Brain microvascular endothelial cell (primary cell): ENCODE data around the gene PCMT1.
"Not testable (repeated sequence)": the region's sequence is repeated elsewhere in the genome, so short reads cannot be mapped to it uniquely, and the experiment has no call there.

Experiments
- DNase-seq: peaks from one replicate; pipeline ENCODE4 v3.0.0-alpha.2; 2020
- H3K27ac ChIP-seq: fragments of 250-450 bp; sonication (Bioruptor Pico); 2 replicates; pipeline ENCODE4 v1.5.1; 2020; ENCODE audit warnings: mild to moderate bottlenecking, moderate library complexity
- H3K27me3 ChIP-seq: fragments of 250-450 bp; sonication (Bioruptor Pico); replicated peaks from 2 replicates; pipeline ENCODE4 v1.5.1; 2020; ENCODE audit warnings: mild to moderate bottlenecking
- H3K36me3 ChIP-seq: fragments of 250-450 bp; sonication (Bioruptor Pico); replicated peaks from 2 replicates; pipeline ENCODE4 v1.5.1; 2020; ENCODE audit warnings: mild to moderate bottlenecking
- H3K4me3 ChIP-seq: 2 replicates; pipeline ENCODE4 v1.5.1; 2011; ENCODE audit warnings: low read depth, mild to moderate bottlenecking, control low read depth, low read length, moderate library complexity
- in situ Hi-C: cut with HindIII; loops from 2 replicates; pipeline ENCODE4 v1.10.0; 2017; ENCODE audit warnings: low sequenced_read_pairs, low pct_ligation_motif_present
- TF ChIP-seq, protein P1 (sequence below): IDR thresholded peaks from 2 replicates; pipeline ENCODE4 v1.5.1; 2011; ENCODE audit warnings: low read depth, mild to moderate bottlenecking, moderate library complexity, low read length, control low read depth, inconsistent platforms; ENCODE audit errors: missing control alignments

The PCMT1 gene

DNA sequence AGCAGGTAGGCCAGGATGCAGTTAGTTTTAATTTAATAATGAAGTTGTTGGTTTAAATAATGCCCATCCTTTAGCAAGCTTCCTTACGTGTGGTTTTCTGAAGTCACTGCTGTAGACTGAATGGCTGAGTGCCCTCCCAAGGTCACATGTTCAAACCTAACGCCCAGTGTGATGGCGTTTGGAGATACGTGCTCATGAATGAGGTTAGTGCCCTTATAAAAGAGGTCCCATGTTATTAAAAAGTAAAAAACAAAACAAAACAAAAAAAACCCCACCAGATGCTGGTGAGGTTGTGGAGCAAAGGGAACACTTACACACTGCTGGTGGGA, 98.4 kb downstream of the PCMT1 start:
- no peak for DNase-seq
- Histone ChIP-seq H3K36me3 (no peaks in the 10 kb centered on the region), H3K27me3 (no peaks in the 10 kb centered on the region), H3K27ac (peak overlapping the region; percentile 16), H3K4me3 (no peak overlapping the region)
- TF ChIP-seq, protein P1, sequence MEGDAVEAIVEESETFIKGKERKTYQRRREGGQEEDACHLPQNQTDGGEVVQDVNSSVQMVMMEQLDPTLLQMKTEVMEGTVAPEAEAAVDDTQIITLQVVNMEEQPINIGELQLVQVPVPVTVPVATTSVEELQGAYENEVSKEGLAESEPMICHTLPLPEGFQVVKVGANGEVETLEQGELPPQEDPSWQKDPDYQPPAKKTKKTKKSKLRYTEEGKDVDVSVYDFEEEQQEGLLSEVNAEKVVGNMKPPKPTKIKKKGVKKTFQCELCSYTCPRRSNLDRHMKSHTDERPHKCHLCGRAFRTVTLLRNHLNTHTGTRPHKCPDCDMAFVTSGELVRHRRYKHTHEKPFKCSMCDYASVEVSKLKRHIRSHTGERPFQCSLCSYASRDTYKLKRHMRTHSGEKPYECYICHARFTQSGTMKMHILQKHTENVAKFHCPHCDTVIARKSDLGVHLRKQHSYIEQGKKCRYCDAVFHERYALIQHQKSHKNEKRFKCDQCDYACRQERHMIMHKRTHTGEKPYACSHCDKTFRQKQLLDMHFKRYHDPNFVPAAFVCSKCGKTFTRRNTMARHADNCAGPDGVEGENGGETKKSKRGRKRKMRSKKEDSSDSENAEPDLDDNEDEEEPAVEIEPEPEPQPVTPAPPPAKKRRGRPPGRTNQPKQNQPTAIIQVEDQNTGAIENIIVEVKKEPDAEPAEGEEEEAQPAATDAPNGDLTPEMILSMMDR, result no peak
- in situ Hi-C loops, result no loop called here

DNA sequence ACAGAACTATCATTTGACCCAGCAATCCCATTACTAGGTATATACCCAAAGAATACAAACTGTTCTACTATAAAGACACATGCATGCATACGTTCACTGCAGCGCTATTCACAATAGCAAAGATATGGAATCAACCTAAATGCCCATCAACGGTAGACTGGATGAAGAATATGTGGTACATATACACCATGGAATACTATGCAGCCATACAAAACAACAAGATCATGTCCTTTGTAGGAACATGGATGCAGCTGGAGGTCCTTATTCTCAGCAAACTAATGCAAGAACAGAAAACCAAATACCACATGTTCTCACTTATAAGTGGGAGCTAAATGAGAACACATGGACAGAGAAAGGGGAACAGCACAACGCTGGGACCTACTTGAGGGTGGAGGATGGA, 98.8 kb downstream of the PCMT1 start:
- peak overlapping the region; percentile 16 for H3K27ac ChIP-seq
- H3K36me3 ChIP-seq, H3K4me3 ChIP-seq, H3K27me3 ChIP-seq, in situ Hi-C loops, DNase-seq: not testable (repeated sequence)

DNA sequence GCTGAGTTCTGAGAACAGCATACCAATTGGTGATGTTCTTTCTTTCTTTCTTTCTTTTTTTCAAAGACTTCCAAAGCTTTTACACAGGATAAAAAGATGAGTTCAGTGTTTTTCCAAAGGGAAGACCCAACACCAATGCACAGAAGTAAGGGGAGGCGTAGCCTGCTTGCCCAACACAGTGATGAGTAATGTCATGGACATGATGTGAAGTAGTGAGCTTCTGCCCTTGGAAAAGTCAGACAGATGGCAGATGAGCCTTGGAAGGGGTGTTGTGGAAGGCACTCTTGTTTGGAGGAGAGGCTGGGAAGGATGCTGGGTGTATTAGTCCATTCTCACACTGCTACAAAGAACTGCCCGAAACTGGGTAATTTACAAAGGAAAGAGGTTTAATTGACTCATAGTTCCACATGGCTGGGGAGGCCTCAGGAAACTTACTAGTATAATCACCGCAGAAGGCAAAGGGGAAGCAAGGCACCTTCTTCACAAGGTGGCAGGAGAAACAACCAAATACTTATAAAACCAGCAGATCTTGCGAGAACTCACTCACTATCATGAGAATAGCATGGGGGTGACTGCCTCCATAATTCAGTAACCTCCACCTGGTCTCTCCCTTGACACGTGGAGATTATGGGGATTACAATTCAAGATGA, 102.0 kb downstream of the PCMT1 start:
- Histone ChIP-seq H3K36me3 (no peaks in the 10 kb centered on the region), H3K27ac (peak overlapping the region; percentile 66), H3K4me3 (no peak overlapping the region), H3K27me3 (no peaks in the 10 kb centered on the region)
- DNase-seq, result peak; percentile 43
- in situ Hi-C loops, result no loop called here
- TF ChIP-seq, protein P1, result no peak

DNA sequence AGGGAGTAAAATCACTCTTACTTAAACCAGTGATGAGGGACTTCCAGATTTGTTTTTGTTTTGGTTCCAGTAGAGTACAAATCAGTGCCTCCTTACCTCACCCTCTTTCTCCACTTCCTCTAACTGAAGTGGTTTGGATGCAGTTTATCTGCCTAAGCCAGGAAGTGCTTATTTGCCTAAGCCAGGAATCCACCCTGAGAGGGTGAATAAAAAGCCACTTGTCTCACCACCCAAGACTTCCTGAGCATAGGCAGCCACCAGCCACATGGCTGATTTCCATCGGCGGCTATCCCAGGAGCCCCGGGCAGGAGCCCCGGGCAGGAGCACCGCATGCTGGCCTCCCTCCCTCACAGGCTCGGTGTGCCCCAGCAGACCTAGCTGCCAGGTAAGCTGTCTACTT, 102.6 kb downstream of the PCMT1 start:
- TF ChIP-seq, protein P1, result no peak
- DNase-seq, result peak; percentile 41
- no peaks in the 10 kb centered on the region for H3K27me3 ChIP-seq
- no peak overlapping the region for H3K4me3 ChIP-seq
- peak overlapping the region; percentile 66 for H3K27ac ChIP-seq
- no peaks in the 10 kb centered on the region for H3K36me3 ChIP-seq
- in situ Hi-C loops, result no loop called here

DNA sequence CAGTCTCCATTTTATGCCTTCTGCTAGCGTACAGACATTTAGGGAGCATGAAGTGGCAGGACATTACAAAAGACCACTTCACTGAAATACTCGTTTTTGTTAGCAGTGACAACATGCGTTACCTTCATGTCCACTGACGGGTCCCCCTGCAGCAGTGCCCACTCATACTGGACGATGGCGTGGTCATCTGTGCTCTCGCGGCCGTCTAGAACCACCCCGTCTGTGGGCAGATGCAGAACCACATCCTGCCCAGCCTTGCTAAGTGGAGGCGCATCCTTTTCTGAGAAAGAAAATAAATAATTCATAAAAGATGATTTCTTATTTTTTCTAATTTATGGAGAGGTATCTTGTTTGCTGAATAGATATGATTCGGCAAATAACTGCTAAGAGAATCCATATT, 103.3 kb downstream of the PCMT1 start:
- no peaks in the 10 kb centered on the region for H3K36me3 ChIP-seq
- DNase-seq, result no peak
- H3K4me3 ChIP-seq, result no peak overlapping the region
- H3K27me3 ChIP-seq, result no peaks in the 10 kb centered on the region
- H3K27ac ChIP-seq, result peak overlapping the region; percentile 66
- TF ChIP-seq, protein P1, result no peak
- in situ Hi-C loops, result no loop called here

DNA sequence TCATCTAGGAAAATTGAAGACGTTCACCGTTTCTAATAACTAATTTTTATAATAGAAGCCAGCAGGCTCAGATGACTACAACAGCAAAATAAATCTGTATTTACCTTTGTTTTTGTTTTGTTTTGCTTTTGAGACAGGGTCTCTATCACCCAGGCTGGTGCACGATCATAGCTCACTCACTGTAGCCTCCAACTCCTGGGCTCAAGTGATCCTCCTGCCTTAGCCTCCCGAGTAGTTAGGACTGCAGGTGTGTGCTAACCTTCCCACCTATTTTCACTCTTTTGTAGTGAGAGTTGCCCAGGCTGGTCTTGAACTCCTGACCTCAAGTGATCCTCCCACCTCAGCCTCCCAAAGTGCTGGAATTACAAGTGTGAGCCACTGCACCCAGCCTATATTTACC, 104.5 kb downstream of the PCMT1 start:
- H3K4me3 ChIP-seq, DNase-seq, H3K36me3 ChIP-seq, in situ Hi-C loops, H3K27me3 ChIP-seq: not testable (repeated sequence)
- peak overlapping the region; percentile 96 for H3K27ac ChIP-seq

DNA sequence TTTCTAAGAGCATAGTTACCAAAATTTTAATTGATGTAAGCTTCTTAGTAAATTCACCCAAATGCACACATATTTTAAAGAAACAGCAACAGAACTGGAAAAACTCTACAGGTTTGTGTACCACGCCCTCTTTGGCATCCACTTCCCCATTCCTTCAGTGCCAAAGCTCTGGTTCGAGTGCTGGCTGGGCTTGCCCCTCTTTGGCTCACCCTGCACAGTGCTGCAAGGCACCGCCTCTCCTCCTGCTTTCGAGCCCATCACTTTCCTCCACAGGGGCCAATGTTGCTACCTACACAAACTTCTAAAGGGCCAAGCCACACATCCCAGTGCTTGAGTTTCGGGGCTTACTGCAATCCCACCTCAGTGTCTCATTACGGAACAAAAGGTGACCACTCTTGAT, 105.0 kb downstream of the PCMT1 start:
- no peak for DNase-seq

More for the DNA sequence above, 105.0 kb downstream of the PCMT1 start:
- Histone ChIP-seq H3K4me3 (no peak overlapping the region), H3K36me3 (no peaks in the 10 kb centered on the region), H3K27ac (peak overlapping the region; percentile 96), H3K27me3 (no peaks in the 10 kb centered on the region)
- in situ Hi-C loops, result no loop called here
- TF ChIP-seq, protein P1, result no peak
